ENCODE data around the gene TMTC4. TPM values are rescaled to one million over a fixed set of nuclear protein-coding genes. Genes with fewer than 3 reads are reported as not detected.

The TMTC4 gene
- total RNA-seq, 2 experiments from 2014 or later: 13.4 to 16.8 TPM

DNA sequence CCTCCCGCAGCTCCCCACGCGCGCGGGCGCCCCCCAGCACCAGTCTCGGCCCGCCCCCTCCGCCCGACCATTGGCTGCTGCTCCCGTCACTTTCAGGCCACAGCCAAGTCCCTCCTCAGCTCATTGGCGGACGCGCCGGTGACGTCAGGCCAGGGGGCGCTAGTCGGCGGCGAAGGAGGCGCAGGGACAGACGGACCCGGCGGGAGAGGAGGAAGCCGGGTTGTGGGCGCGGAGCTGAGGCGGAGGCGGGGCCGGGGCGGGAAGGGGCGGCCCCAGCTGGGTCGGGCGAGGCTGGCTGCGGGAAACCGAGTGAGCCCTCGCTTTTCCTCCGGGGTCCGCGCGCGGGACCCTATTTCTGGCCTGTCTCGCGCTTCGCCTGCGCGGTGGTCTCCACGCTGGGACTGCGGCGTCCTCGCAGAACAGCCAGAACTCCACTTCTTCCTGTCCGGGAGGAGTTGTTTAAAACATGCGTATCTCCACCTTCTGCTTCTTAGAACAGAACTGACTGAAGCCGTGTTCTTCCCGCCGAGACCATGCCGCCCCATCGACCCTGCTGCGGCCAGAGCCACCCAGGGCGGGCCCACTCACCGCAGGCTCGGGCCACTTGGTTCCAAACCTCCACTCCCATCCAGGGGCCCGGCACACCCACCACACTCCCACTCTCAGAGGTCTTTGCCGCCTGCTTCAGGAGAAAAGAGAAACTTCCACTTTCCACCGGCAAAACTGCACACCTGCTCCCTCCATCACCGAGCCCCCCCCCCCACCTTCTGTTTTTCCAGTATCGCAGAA is 471 bp upstream of the TMTC4 start:
- peaks cover 8% of the 10 kb centered on the region for H3K27me3 Mint-ChIP-seq
- peak overlapping the region; percentile 87 for H3K4me3 Mint-ChIP-seq
- peak overlapping the region; percentile 93 for H3K27ac Mint-ChIP-seq
- DNase-seq: peak; percentile 100
- no peaks in the 10 kb centered on the region for H3K36me3 Mint-ChIP-seq
- H3K9me3 Mint-ChIP-seq: no peaks in the 10 kb centered on the region
- H3K4me1 Mint-ChIP-seq: peaks cover 23% of the 10 kb centered on the region

DNA sequence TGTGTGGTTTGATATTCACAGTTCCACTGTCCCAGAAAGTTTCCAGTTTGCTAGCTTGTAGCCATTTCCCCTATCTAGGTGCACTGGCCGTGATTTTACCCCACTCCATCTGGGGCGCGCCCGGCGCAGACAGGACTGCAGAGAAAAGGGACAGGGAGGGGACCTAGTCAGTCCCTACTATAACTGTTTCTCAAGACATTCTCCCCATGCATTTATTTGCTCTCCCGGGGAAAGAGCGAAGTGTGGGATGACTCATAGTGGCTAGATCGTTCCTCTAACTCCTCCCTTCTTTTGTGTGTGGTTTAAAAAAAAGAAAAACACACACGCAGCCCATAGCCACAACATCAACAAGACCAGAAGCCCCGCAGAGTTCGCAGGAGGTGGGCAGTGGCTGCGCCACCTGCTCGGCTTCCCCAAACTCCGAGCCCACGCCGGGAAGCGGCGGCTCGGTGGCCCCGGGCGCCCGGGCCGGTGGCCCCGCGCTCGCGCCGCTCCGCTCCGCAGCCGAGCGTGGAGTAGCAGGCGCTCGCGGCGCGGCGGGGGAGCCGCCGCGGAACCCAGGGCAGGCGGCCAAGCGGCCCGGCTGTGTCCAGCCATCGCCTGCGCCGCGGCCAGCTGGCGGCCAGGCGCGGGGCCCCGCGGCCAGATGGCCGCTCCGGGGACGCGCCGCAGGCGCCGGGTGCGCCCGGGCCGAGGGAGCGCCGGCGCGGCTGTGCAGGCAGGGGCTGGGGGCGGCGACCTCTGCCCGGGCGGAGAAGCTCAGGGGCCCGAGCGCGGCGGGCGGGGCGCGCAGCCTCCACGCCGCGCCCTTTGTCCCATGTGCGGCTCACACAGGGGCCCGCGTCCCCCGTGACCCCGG is 653 bp downstream of the TMTC4 start:
- H3K27ac Mint-ChIP-seq: peak overlapping the region; percentile 92
- no peaks in the 10 kb centered on the region for H3K9me3 Mint-ChIP-seq
- H3K36me3 Mint-ChIP-seq: no peaks in the 10 kb centered on the region
- peaks cover 8% of the 10 kb centered on the region for H3K27me3 Mint-ChIP-seq
- peaks cover 23% of the 10 kb centered on the region for H3K4me1 Mint-ChIP-seq
- DNase-seq: peak; percentile 44
- peak overlapping the region; percentile 90 for H3K4me3 Mint-ChIP-seq

DNA sequence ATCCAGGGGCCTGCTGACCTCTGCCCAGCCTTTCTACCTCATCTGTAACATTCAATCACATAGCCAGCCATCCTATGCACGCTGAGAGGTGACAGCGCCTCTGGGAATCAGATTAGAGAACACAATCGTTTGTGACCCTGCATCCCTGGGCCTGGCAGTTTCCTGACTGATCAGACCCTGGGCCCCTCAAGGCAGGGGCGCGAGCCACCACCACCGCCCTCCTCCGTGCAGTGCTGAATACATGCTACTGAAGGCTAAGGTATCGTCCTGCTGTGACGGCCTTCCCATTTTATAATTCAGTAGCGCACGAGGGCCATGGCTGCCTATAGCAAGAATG is 1.3 kb downstream of the TMTC4 start:
- H3K27ac Mint-ChIP-seq: peak overlapping the region; percentile 92
- H3K4me3 Mint-ChIP-seq: peak overlapping the region; percentile 90
- no peaks in the 10 kb centered on the region for H3K9me3 Mint-ChIP-seq
- DNase-seq: no peak
- peaks cover 2% of the 10 kb centered on the region for H3K36me3 Mint-ChIP-seq
- H3K4me1 Mint-ChIP-seq: peaks cover 23% of the 10 kb centered on the region
- H3K27me3 Mint-ChIP-seq: peaks cover 8% of the 10 kb centered on the region

DNA sequence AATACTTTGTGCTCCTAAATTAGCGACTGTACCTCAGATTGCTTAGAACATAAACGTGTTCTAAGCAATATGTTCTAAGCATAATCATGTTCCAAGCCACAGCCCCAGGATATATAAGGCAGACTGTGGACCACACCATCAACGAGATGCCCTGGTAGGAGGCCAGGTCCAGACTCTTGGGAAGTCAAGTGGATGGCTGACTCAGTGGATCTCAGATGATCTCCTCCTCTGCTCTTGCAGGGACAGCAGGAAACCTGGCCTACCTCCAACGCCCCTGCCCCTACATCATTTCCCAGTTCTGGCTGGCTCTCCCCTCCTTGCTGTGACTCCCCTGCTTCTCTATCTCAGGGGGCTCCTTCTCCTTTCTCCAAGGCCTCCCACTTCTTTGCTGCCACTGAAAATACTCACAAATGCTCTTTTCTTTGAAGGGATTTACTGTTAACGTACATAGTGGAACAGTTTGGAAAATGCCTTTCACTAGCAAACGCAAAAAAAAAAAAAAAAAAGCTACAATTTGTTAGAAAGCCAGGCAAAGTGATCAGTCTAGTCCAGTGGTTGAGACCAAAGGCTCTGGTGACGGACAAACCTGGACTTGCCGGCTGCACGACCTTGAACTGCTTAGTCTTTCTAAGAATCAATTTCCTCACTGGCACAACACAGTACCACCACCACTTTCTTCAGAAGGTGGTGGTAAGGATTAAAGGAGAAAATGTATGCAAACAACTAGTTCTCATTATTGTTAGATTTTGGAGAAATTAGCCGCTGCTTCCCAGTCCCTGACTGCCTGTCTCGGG is 3.0 kb downstream of the TMTC4 start:
- DNase-seq: no peak
- Mint-ChIP-seq H3K27ac (no peak overlapping the region), H3K27me3 (peaks cover 8% of the 10 kb centered on the region), H3K36me3 (peaks cover 13% of the 10 kb centered on the region), H3K4me1 (peaks cover 23% of the 10 kb centered on the region), H3K9me3 (no peaks in the 10 kb centered on the region), H3K4me3 (no peak overlapping the region)

DNA sequence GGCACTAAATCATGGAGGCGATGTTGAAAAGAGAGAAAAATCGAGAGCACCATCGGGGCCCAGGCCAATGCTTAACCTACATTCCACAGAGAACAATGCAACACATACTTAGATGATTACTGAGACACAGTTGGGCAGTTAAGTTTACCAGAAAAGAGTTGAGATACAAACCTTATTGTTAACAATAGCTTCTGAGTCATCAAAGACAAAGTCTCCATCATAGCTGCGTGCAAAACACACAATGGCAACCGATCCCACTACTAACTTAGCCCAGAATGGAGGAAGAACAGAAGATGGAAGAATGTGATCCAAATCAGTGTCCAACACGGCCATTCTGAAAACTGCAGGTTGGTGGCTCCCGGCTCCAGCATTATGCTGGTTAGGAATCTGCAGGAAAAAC is 6.2 kb downstream of the TMTC4 start:
- H3K27ac Mint-ChIP-seq: no peak overlapping the region

DNA sequence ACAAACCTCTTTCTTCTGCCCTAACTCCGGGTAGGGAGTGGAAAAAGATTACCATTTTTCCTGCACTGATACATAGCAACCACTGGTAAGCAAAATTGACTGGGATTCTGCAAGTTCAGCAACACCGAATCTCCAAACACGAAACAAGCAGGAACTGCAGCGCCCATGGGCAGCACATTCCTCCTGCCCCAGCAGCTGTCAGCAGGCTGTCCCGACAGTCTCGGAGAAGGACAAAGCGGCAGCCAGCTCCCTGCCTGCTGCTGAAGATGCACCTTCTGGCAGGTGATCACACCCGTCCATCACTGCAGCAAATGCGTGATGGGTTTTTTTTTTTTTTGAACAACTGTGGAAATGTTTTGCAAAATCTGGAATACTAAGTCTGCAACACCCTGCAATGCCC is 6.7 kb downstream of the TMTC4 start:
- H3K4me1 Mint-ChIP-seq: peaks cover 9% of the 10 kb centered on the region
- H3K27ac Mint-ChIP-seq: no peak overlapping the region
- no peaks in the 10 kb centered on the region for H3K27me3 Mint-ChIP-seq
- H3K36me3 Mint-ChIP-seq: peaks cover 29% of the 10 kb centered on the region
- DNase-seq: no peak
- H3K9me3 Mint-ChIP-seq: no peaks in the 10 kb centered on the region
- H3K4me3 Mint-ChIP-seq: no peak overlapping the region

More for the DNA sequence above, 6.2 kb downstream of the TMTC4 start:
- Mint-ChIP-seq H3K27me3 (no peaks in the 10 kb centered on the region), H3K36me3 (peaks cover 25% of the 10 kb centered on the region), H3K4me1 (peaks cover 13% of the 10 kb centered on the region), H3K4me3 (no peak overlapping the region), H3K9me3 (no peaks in the 10 kb centered on the region)
- no peak for DNase-seq

DNA sequence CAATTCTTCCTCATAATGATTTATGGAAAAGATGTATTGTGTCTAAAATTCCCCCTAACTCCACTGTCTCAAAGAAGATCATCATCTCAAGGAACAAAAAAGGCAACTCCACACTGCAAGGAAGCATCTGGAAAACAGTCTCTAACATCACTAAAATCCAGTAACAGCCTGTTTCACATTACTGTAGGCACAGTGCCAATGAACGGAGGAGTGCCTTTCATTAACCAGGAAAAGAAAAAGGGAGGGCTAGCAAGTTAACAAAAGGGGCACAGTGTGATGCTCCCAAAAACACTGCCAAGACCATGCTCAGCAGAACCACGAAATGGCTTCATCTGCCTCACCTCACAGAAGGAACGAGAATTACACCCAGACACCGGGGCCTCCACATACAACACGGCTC is 8.5 kb downstream of the TMTC4 start:
- H3K4me3 Mint-ChIP-seq: no peak overlapping the region
- H3K36me3 Mint-ChIP-seq: peaks cover 34% of the 10 kb centered on the region
- peaks cover 2% of the 10 kb centered on the region for H3K4me1 Mint-ChIP-seq
- no peaks in the 10 kb centered on the region for H3K27me3 Mint-ChIP-seq
- H3K27ac Mint-ChIP-seq: peak overlapping the region; percentile 23
- no peaks in the 10 kb centered on the region for H3K9me3 Mint-ChIP-seq
- DNase-seq: no peak

DNA sequence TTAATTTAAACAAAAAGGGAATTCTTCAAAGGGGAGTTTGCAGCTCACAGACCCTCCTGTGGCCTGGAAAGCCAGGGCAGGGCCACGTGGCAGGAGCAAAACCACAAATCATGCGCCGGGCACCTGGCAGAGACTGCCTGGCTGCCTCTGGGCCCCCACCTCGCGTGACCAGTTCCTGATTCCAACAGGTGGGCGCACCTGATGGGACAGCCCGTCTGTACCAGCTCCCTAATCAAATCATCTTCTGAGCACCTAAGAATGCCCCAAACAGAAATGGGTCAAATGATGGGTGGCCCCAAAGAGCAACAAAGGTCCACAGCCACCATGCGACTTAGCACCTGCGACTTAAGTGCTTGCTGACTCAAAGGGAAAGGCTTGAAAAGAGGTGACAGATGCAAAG is 9.2 kb downstream of the TMTC4 start:
- H3K36me3 Mint-ChIP-seq: peaks cover 41% of the 10 kb centered on the region
- no peaks in the 10 kb centered on the region for H3K27me3 Mint-ChIP-seq
- DNase-seq: no peak
- H3K9me3 Mint-ChIP-seq: no peaks in the 10 kb centered on the region
- no peak overlapping the region for H3K27ac Mint-ChIP-seq
- peaks cover 2% of the 10 kb centered on the region for H3K4me1 Mint-ChIP-seq
- no peak overlapping the region for H3K4me3 Mint-ChIP-seq

DNA sequence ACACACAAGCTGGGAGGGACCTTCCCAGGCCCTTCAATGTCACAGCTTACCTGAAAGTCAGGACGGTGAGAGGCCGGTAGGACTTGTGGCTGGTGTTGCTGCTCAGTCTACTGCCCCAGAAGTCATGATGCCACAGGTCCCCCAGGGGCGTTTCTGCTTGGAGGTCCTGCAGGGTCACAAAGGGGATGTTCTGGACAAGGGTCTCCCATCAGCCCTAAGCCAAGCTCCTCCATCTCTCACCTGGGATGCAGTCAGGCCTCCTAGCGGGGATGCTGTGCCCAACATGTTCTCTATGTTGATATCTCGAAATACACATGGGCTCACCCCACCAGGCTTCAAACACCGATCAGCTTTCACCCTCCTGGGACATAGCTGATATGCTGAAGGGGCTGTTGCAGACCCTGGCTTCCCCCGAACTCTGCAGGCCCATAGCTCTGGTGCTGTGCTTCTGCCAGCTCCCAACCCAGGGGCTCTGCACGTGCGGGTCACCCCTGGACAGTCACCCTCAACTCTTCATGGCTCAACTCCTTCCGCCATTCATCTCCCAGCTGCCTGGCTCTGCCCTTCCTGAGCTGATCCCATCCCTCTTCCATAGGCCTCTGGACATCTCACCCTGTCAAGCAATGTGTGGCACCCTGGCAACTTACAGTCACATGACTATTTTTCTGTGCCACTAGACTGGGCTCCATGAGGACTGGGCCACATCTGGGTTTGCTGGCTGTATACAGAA is 10.3 kb downstream of the TMTC4 start:
- no peak overlapping the region for H3K27ac Mint-ChIP-seq
- H3K4me3 Mint-ChIP-seq: no peak overlapping the region
- H3K36me3 Mint-ChIP-seq: peaks cover 43% of the 10 kb centered on the region
- DNase-seq: no peak
- peaks cover 2% of the 10 kb centered on the region for H3K4me1 Mint-ChIP-seq
- H3K9me3 Mint-ChIP-seq: no peaks in the 10 kb centered on the region
- no peaks in the 10 kb centered on the region for H3K27me3 Mint-ChIP-seq

DNA sequence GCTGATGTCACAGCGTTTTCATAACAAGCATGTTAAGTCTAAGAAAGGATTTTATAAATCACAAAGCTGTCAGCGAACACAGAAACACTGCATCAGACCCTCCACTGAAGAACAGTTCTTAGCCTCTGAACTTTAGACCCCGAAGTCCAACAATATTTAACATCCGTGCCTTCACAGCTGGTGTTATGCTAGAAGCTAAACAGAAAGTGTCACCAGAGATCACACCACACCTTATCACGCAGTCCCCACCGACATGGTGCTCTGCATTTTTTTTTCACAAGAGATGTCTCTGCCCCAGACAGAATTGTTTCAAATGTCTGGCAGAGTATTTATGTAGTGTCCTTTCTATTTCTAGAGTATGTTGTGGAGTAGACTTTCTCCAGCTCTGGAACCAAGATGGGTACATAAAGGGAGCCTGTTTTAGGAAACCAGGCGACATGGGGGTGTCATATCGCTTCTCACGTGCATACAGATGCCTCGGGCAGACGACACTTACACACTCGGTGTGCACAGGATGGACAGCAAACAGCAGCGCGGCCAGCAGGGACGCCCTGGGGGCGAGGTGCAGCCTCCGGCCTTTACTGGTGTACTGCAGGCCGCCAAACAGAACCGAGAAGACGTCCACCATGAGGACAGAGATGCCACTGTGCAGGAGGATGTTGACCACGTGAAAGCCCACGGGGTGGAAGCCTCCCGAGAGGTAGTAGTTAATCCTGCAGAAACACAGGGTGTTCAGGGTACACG is 12.0 kb downstream of the TMTC4 start:
- Mint-ChIP-seq H3K27ac (no peak overlapping the region), H3K4me1 (peaks cover 11% of the 10 kb centered on the region), H3K36me3 (peaks cover 44% of the 10 kb centered on the region), H3K9me3 (no peaks in the 10 kb centered on the region), H3K4me3 (no peak overlapping the region), H3K27me3 (no peaks in the 10 kb centered on the region)
- no peak for DNase-seq

DNA sequence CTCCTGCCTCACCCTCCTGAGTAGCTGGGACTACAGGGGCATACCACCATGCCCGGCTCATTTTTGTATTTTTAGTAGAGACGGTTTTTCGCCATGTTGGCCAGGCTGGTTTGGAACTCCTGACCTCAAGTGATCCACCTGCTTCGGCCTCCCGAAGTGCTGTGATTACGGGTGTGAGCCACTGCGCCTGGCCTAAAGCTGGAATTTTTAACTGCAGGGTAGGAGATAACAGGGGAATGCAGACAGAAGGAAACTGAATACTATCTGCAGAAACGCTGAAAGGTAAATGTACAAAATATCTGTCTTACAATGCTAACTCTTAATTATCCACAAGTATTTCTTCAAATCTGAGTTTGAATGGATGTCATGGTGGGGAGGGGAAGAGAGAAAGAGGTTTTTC is 13.8 kb downstream of the TMTC4 start:
- DNase-seq: no peak
- peaks cover 12% of the 10 kb centered on the region for H3K4me1 Mint-ChIP-seq
- no peak overlapping the region for H3K4me3 Mint-ChIP-seq
- no peak overlapping the region for H3K27ac Mint-ChIP-seq
- H3K9me3 Mint-ChIP-seq: no peaks in the 10 kb centered on the region
- peaks cover 41% of the 10 kb centered on the region for H3K36me3 Mint-ChIP-seq
- no peaks in the 10 kb centered on the region for H3K27me3 Mint-ChIP-seq

DNA sequence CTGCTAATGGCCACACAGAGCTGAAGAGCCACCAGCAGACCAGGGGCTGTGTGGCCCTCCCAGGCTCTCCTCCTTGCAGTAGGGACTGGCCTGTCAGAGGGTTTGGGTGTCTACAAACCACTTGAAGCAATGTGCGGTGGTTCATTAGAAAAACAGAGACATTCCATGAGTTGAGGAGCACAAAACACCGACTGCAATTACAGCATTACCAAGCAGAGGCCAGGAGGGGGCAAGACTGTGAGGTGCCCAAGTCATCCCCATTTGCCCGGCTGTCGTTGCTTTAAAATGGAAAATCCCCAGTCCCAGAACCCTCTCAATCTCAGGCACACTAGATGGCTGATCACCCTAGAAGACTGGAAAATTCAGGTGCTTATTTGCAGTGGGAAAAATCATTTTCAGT is 15.0 kb downstream of the TMTC4 start:
- Mint-ChIP-seq H3K4me3 (no peak overlapping the region), H3K27me3 (no peaks in the 10 kb centered on the region), H3K9me3 (no peaks in the 10 kb centered on the region), H3K36me3 (peaks cover 43% of the 10 kb centered on the region), H3K27ac (no peak overlapping the region), H3K4me1 (peaks cover 12% of the 10 kb centered on the region)
- no peak for DNase-seq

DNA sequence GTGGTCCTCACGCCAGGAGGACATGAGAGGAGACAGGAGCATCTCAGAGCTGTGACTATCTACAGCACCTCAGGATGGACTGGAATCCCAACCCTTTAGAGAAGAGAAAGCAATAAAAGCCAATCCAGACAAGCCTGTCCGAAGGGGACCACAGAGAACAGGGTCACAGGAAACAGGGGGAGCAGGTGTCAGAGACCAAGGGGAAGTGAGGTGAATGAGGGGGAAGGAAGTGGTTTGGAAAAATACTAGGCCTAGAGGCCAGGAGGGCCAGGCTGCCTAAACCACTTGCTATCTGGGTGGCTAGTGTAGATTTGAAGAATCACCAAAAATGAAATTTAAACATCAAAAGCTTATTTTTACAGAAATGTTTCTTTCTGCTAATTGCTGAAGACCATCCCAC is 16.2 kb downstream of the TMTC4 start:
- peak overlapping the region; percentile 74 for H3K27ac Mint-ChIP-seq
- no peaks in the 10 kb centered on the region for H3K27me3 Mint-ChIP-seq
- H3K9me3 Mint-ChIP-seq: no peaks in the 10 kb centered on the region
- H3K4me1 Mint-ChIP-seq: peaks cover 12% of the 10 kb centered on the region
- DNase-seq: peak; percentile 9
- H3K36me3 Mint-ChIP-seq: peaks cover 44% of the 10 kb centered on the region
- no peak overlapping the region for H3K4me3 Mint-ChIP-seq

DNA sequence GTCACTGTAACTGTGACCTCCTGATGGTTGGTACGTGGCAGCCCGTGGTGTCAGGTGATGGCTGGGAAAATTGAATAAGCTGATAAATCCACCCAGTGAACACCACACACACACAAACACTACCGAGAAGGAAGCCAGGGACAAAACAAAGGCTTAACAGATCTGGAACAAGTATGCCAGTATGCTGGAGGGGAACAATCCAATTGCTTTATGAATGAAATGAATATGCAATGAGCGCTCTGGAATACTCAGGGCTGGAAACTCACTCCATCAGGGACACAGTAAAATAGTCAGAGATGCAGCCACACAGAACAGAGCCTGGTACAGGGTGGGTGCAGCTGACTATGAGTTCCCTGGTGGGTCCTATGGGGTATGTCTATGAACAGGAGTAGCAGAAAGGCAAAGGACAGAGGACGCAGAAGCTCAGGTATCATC is 16.7 kb downstream of the TMTC4 start:
- no peak for DNase-seq
- no peaks in the 10 kb centered on the region for H3K9me3 Mint-ChIP-seq
- H3K4me1 Mint-ChIP-seq: peaks cover 12% of the 10 kb centered on the region
- peaks cover 43% of the 10 kb centered on the region for H3K36me3 Mint-ChIP-seq
- H3K4me3 Mint-ChIP-seq: no peak overlapping the region
- no peaks in the 10 kb centered on the region for H3K27me3 Mint-ChIP-seq
- peak overlapping the region; percentile 74 for H3K27ac Mint-ChIP-seq

Measured in activated naive CD8-positive, alpha-beta T cell treated with anti-CD3 and anti-CD28 coated beads for 36 hours (primary cell).